ENCODE data around the gene RASSF7.

RASSF7 gene

DNA sequence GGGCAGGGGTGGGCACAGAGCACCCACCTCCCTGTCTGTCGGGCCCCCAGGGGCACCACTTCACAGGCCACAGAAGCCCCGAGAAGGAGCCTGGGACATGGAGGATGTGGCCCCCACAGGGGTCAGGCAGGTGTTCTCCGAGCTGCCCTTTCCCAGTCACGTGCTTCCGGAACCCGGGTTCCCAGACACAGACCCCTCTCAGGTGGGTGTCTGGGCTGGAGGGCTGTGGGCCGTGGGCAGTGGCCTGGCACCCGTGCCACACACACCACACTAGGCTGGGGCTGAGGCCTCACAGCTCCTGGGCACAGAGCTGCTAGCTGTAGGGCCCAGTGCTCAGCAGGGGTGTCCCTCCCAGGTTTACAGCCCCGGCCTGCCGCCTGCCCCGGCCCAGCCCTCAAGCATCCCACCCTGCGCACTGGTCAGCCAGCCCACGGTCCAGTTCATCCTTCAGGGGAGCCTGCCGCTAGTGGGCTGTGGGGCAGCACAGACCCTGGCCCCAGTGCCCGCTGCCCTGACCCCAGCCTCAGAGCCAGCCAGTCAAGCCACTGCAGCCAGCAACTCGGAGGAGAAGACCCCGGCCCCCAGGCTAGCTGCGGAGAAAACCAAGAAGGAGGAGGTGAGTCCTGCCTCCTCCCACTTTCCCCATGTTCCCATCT, 49.5 kb downstream of the RASSF7 start:
- no peak for DNase-seq (ENCODE audit: low read depth in 2 of 2)

GRCh38 chr11:611001-611996, 50.5 kb downstream of the RASSF7 start:
- no peak for DNase-seq (ENCODE audit: low read depth in 2 of 2)

DNA sequence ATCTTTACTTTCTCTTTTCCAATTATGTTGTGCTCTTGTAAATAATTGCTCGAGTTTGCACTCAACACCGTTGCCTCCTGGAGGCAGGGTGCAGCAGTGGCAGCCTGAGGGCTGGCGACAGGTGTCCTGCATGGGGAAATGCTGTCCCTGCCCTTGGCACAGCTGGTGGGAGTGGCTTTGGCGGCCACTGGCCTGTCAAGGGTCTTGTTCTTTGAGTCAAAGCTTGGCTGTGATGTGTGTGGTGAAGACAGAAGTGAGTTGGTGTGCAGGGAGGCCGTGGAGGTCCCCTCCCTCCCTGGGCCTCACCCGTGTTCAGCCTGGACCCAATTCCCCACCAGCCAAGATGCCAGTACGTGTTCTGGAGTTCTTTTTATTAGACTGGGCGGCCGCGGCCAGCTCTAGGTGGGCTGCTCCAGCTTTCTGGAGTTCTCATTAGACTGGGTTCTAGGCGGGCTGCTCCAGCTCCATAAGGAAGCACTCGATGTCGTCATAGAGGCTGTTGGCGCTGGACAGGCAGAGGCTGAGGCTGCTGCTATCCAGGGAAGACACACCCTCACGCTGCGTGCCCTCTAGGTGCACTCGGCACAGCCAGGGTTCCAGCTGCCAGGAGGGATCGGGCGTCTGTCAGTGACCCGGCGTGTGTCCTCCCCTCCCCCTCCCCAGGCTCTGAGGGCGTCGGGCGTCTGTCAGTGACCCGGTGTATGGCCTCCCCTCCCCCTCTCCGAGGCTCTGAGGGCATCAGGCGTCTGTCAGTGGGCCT, 51.6 kb downstream of the RASSF7 start:
- DNase-seq (ENCODE audit: low read depth in 2 of 2), result no peak

GRCh38 chr11:612961-613300, 52.2 kb downstream of the RASSF7 start:
- no peak for DNase-seq (ENCODE audit: low read depth in 2 of 2)

DNA sequence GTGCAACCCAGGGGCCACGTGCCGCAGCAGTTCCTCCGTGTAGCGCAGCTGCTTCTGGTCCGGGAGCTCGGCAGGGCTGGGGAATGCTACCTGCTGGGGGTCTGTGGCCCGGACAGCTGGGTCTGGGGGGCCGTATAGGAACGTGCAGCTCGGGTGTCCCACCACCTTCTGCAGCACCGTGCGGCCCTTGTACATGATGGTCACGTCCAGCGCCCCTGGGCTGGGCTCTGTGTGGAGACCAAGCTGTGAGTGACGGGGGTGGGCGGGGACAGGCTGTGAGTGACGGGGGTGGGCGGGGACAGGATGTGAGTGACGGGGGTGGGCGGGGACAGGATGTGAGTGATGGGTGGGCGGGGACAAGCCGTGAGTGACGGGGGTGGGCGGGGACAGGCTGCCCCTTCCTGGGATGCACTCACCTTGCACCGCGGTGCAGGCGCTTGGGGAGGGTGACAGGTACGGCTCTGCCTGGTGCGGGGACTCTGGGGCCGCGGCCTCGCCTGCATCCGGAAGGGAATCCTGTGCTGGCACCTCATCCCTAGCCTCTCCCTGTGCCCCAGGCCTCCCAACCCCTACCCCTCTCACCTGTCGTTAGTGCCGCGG, 52.7 kb downstream of the RASSF7 start:
- peak; percentile 70 to 76 for DNase-seq (ENCODE audit: low read depth in 2 of 2)
